OCI-LY7 (cell line): ENCODE data around the gene WBP4. TPM values are rescaled to one million over a fixed set of nuclear protein-coding genes. Genes with fewer than 3 reads are reported as not detected.
"Not testable (repeated sequence)": the region's sequence is repeated elsewhere in the genome, so short reads cannot be mapped to it uniquely, and the experiment has no call there.

ENCODE experiments used
- BruUV-seq: library from RNA; stranded (reverse); fragments of 400-500 nt; replicated peaks from 2 replicates; lab custom pipeline; 2021; lab: Mats Ljungman, UMichigan
- CTCF ChIA-PET: fragments of 300-600 bp; sonication (Branson Sonifier 250); formaldehyde crosslinking; loops from one replicate; lab custom pipeline; 2022; ENCODE audit warnings: antibody characterized with exemption; ENCODE audit not compliant: unreplicated experiment; lab: Charles Lee
- POLR2A ChIA-PET: fragments of 300-600 bp; sonication (Branson Sonifier 250); formaldehyde crosslinking; loops from one replicate; lab custom pipeline; 2022; ENCODE audit warnings: antibody characterized with exemption; lab: Charles Lee
- DNase-seq: peaks from one replicate; pipeline ENCODE4 v3.0.0-alpha.2; 2015; ENCODE audit warnings: low spot score
- H2AFZ ChIP-seq: fragments of 200-600 bp; sonication (generic), shearing (Covaris generic); 2 replicates; pipeline ENCODE4 v1.6.1; 2014; ENCODE audit warnings: mild to moderate bottlenecking, antibody characterized with exemption, low read length, moderate library complexity
- H3K27ac ChIP-seq: fragments of 200-600 bp; sonication (generic); 2 replicates; pipeline ENCODE4 v1.5.1; 2014; ENCODE audit warnings: mixed run types, low read depth, mild to moderate bottlenecking, moderate library complexity, low read length, inconsistent platforms; ENCODE audit not compliant: poor library complexity, severe bottlenecking
- H3K36me3 ChIP-seq: fragments of 200-600 bp; sonication (generic); 2 replicates; pipeline ENCODE4 v1.6.1; 2014; ENCODE audit warnings: mild to moderate bottlenecking, antibody characterized with exemption, low read length, moderate library complexity, mixed read lengths; ENCODE audit not compliant: insufficient read depth
- H3K4me1 ChIP-seq: fragments of 200-600 bp; sonication (generic); 2 replicates; pipeline ENCODE4 v1.5.1; 2014; ENCODE audit warnings: mild to moderate bottlenecking, low read length; ENCODE audit not compliant: insufficient read depth, poor library complexity, severe bottlenecking
- H3K4me2 ChIP-seq: fragments of 200-600 bp; sonication (generic); 2 replicates; pipeline ENCODE4 v1.6.1; 2014; ENCODE audit warnings: mild to moderate bottlenecking, low read length
- H3K4me3 ChIP-seq: fragments of 200-600 bp; sonication (generic); 2 replicates; pipeline ENCODE4 v1.5.1; 2014; ENCODE audit warnings: mild to moderate bottlenecking, low read depth, low read length; ENCODE audit not compliant: poor library complexity, severe bottlenecking
- H3K79me2 ChIP-seq: fragments of 200-600 bp; sonication (generic); 2 replicates; pipeline ENCODE4 v1.6.1; 2016; ENCODE audit warnings: low read depth, mild to moderate bottlenecking, low read length, moderate library complexity, mixed read lengths; ENCODE audit not compliant: insufficient read depth
- H3K9me2 ChIP-seq: fragments of 200-600 bp; sonication (generic); 2 replicates; pipeline ENCODE4 v1.6.1; 2016; ENCODE audit warnings: mild to moderate bottlenecking, low read length, mixed read lengths; ENCODE audit not compliant: insufficient read depth
- H3K9me3 ChIP-seq: fragments of 200-600 bp; sonication (generic); 2 replicates; pipeline ENCODE4 v1.6.1; 2014; ENCODE audit warnings: mild to moderate bottlenecking, mixed run types, low read length, mixed read lengths
- H4K20me1 ChIP-seq: fragments of 200-600 bp; sonication (generic); 2 replicates; pipeline ENCODE4 v1.6.1; 2014; ENCODE audit warnings: mild to moderate bottlenecking, antibody characterized with exemption, low read length, moderate library complexity, mixed read lengths; ENCODE audit not compliant: insufficient read depth
- EZH2phosphoT487 ChIP-seq: fragments of 200-600 bp; sonication (generic); IDR thresholded peaks from 2 replicates; pipeline ENCODE4 v1.6.1; 2018; ENCODE audit warnings: low read depth, borderline replicate concordance, mild to moderate bottlenecking, mixed run types, antibody characterized with exemption, low read length, moderate library complexity, mixed read lengths
- intact Hi-C: fragments of 100-400 bp; cut with micrococcal nuclease; formaldehyde crosslinking; loops from one replicate; pipeline ENCODE4 v1.10.0; 2022; ENCODE audit not compliant: unreplicated experiment
- total RNA-seq, 2 experiments: library from RNA; depleted of rRNA in 1 of 2; stranded (reverse); fragments of >200 nt in 1 of 2; shearing (Covaris generic) in 1 of 2; gene quantifications; 2 replicates each; pipeline ENCODE4 v1.2.3, GENCODE V29; 2014 to 2022
- TF ChIP-seq, protein P1 (sequence below): fragments of 200-600 bp; sonication (generic); conservative IDR thresholded peaks from 2 replicates; pipeline ENCODE4 v1.5.1; 2014; ENCODE audit warnings: mild to moderate bottlenecking, antibody characterized with exemption, low read length, moderate library complexity, mixed read lengths

WBP4 gene
- total RNA-seq, 2 experiments from 2014 or later, result 5.9 to 7.3 TPM

GRCh38 chr13:41034881-41035280, 26.4 kb upstream of the WBP4 start:
- H3K9me3 ChIP-seq, result no peaks in the 10 kb centered on the region
- H3K79me2 ChIP-seq, result peaks cover 82% of the 10 kb centered on the region
- no peak for TF ChIP-seq EZH2phosphoT487
- no peak overlapping the region for H3K27ac ChIP-seq
- no peak overlapping the region for H3K4me2 ChIP-seq
- ChIA-PET POLR2A (interaction anchor here (0.5 kb wide), 1 partner anchor 18 kb away, joined by 4 read pairs; no protein-coding TSS in a partner anchor), CTCF (no interaction called here)
- H3K9me2 ChIP-seq, result no peaks in the 10 kb centered on the region
- peaks cover 23% of the 10 kb centered on the region for H3K4me1 ChIP-seq
- no peak for DNase-seq
- H2AFZ ChIP-seq, result no peak overlapping the region
- H3K36me3 ChIP-seq, result no peaks in the 10 kb centered on the region
- no peaks in the 10 kb centered on the region for H4K20me1 ChIP-seq
- intact Hi-C loops, result no loop called here
- H3K4me3 ChIP-seq, result no peak overlapping the region
- BruUV-seq, result no TSS peak

DNA sequence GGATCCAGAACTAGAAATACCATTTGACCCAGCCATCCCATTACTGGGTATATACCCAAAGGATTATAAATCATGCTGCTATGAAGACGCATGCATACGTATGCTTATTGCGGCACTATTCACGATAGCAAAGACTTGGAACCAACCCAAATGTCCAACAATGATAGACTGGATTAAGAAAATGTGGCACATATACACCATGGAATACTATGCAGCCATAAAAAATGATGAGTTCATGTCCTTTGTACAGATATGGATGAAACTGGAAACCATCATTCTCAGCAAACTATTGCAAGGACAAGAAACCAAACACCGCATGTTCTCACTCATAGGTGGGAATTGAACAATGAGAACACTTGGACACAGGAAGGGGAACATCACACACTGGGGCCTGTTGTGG, 24.8 kb upstream of the WBP4 start:
- Histone ChIP-seq H3K79me2 (peaks cover 78% of the 10 kb centered on the region), H3K4me1 (peaks cover 31% of the 10 kb centered on the region)
- DNase-seq, H3K9me3 ChIP-seq, H3K36me3 ChIP-seq, H3K4me3 ChIP-seq, CTCF ChIA-PET, H4K20me1 ChIP-seq, H3K27ac ChIP-seq, H3K9me2 ChIP-seq, POLR2A ChIA-PET, intact Hi-C loops, BruUV-seq, H3K4me2 ChIP-seq, H2AFZ ChIP-seq: not testable (repeated sequence)

DNA sequence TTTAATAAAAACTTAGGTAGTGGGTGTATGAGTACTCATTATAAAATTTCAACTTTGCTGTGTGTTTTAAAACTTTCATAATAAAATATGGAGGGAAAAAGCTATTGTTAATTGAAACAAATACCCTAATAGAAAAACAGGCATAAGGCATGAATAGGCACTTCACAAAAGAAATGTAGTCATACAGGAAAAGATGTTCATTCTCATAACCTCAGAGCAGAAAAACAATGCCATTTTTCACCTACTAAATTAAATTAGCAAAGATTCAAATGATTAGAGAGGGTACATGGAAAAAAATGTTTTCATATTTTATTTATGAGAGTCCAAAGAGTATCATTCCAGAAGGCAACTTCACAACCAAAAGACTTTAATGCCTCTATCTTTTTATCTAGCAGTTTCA, 21.6 kb upstream of the WBP4 start:
- H3K27ac ChIP-seq, result no peak overlapping the region
- BruUV-seq, result no TSS peak
- H3K9me3 ChIP-seq, result no peaks in the 10 kb centered on the region
- no peaks in the 10 kb centered on the region for H4K20me1 ChIP-seq
- no peak overlapping the region for H2AFZ ChIP-seq
- H3K36me3 ChIP-seq, result no peaks in the 10 kb centered on the region
- CTCF ChIA-PET, result no interaction called here
- intact Hi-C loops, result no loop called here
- H3K4me2 ChIP-seq, result no peak overlapping the region
- no peak for DNase-seq
- H3K79me2 ChIP-seq, result peaks cover 58% of the 10 kb centered on the region
- no peaks in the 10 kb centered on the region for H3K9me2 ChIP-seq
- TF ChIP-seq EZH2phosphoT487, result no peak
- TF ChIP-seq, protein P1, sequence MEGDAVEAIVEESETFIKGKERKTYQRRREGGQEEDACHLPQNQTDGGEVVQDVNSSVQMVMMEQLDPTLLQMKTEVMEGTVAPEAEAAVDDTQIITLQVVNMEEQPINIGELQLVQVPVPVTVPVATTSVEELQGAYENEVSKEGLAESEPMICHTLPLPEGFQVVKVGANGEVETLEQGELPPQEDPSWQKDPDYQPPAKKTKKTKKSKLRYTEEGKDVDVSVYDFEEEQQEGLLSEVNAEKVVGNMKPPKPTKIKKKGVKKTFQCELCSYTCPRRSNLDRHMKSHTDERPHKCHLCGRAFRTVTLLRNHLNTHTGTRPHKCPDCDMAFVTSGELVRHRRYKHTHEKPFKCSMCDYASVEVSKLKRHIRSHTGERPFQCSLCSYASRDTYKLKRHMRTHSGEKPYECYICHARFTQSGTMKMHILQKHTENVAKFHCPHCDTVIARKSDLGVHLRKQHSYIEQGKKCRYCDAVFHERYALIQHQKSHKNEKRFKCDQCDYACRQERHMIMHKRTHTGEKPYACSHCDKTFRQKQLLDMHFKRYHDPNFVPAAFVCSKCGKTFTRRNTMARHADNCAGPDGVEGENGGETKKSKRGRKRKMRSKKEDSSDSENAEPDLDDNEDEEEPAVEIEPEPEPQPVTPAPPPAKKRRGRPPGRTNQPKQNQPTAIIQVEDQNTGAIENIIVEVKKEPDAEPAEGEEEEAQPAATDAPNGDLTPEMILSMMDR, result no peak
- POLR2A ChIA-PET, result interaction anchor here (0.6 kb wide), 3 partner anchors 132 to 1715 kb away, joined by 3 to 7 read pairs (median 6); no protein-coding TSS in a partner anchor
- no peak overlapping the region for H3K4me3 ChIP-seq
- peaks cover 24% of the 10 kb centered on the region for H3K4me1 ChIP-seq
